GM23338 (cell line): ENCODE data around the gene MIDN. TPM values are rescaled to one million over a fixed set of nuclear protein-coding genes. Genes with fewer than 3 reads are reported as not detected.

Experiments used
- ATAC-seq: fragments of 200-7000 bp; cut with Tn5 transposase; 3 replicates; pipeline ENCODE4 v1.9.1; 2020
- DNase-seq: peaks from one replicate; pipeline ENCODE4 v3.0.0-alpha.2; 2015; ENCODE audit warnings: low spot score
- H2AFZ ChIP-seq: fragments of 200-600 bp; sonication (generic); 2 replicates; pipeline ENCODE4 v1.8.0; 2016; ENCODE audit warnings: antibody characterized with exemption, mild to moderate bottlenecking, moderate library complexity
- H3F3A ChIP-seq: fragments of 200-600 bp; sonication (generic); replicated peaks from 2 replicates; pipeline ENCODE4 v1.8.0; 2017; ENCODE audit warnings: antibody characterized with exemption, mixed run types, low read depth
- H3K27ac ChIP-seq: fragments of 200-600 bp; sonication (generic); 2 replicates; pipeline ENCODE4 v1.6.1; 2016; ENCODE audit warnings: low read depth
- H3K27me3 ChIP-seq: fragments of 200-600 bp; sonication (generic); 2 replicates; pipeline ENCODE4 v1.8.0; 2016; ENCODE audit warnings: mild to moderate bottlenecking, mixed run types, moderate library complexity; ENCODE audit not compliant: insufficient read depth
- H3K36me3 ChIP-seq: fragments of 200-600 bp; sonication (generic); 2 replicates; pipeline ENCODE4 v1.8.0; 2016; ENCODE audit warnings: mild to moderate bottlenecking; ENCODE audit not compliant: insufficient read depth
- H3K4me1 ChIP-seq: fragments of 200-600 bp; sonication (generic); 2 replicates; pipeline ENCODE4 v1.8.0; 2016; ENCODE audit warnings: mild to moderate bottlenecking, moderate library complexity; ENCODE audit not compliant: insufficient read depth
- H3K4me2 ChIP-seq: fragments of 200-600 bp; sonication (generic); 2 replicates; pipeline ENCODE4 v1.7.1; 2017; ENCODE audit warnings: mixed run types
- H3K4me3 ChIP-seq: fragments of 200-600 bp; sonication (generic); 2 replicates; pipeline ENCODE4 v1.6.1; 2016; ENCODE audit warnings: mixed run types
- H3K79me2 ChIP-seq: fragments of 200-600 bp; sonication (generic); replicated peaks from 2 replicates; pipeline ENCODE4 v1.8.0; 2017; ENCODE audit warnings: mild to moderate bottlenecking; ENCODE audit not compliant: insufficient read depth
- H3K9me2 ChIP-seq: fragments of 200-600 bp; sonication (generic); 2 replicates; pipeline ENCODE4 v1.8.0; 2017; ENCODE audit not compliant: insufficient read depth
- H4K20me1 ChIP-seq: fragments of 200-600 bp; sonication (generic); replicated peaks from 2 replicates; pipeline ENCODE4 v1.8.0; 2017; ENCODE audit warnings: mild to moderate bottlenecking; ENCODE audit not compliant: insufficient read depth
- H3K27ac Mint-ChIP-seq: 2 replicates; pipeline ENCODE4 v1.8.0; 2020; ENCODE audit warnings: inconsistent platforms, mild to moderate bottlenecking, moderate library complexity, mixed read lengths
- H3K27me3 Mint-ChIP-seq: 3 replicates; pipeline ENCODE4 v1.8.0; 2022; ENCODE audit warnings: low read depth, mild to moderate bottlenecking, moderate library complexity, mixed read lengths, inconsistent platforms; ENCODE audit not compliant: insufficient read depth, poor library complexity
- H3K36me3 Mint-ChIP-seq: 3 replicates; pipeline ENCODE4 v1.8.0; 2021; ENCODE audit warnings: low read depth, mild to moderate bottlenecking, inconsistent platforms, moderate library complexity, mixed read lengths
- H3K4me1 Mint-ChIP-seq: 3 replicates; pipeline ENCODE4 v1.8.0; 2020; ENCODE audit warnings: mild to moderate bottlenecking, inconsistent platforms, mixed read lengths
- H3K4me3 Mint-ChIP-seq: 3 replicates; pipeline ENCODE4 v1.8.0; 2021; ENCODE audit warnings: moderate library complexity, mild to moderate bottlenecking, inconsistent platforms, mixed read lengths
- H3K9me3 Mint-ChIP-seq: 3 replicates; pipeline ENCODE4 v1.8.0; 2020; ENCODE audit warnings: moderate library complexity, mild to moderate bottlenecking, inconsistent platforms, mixed read lengths
- polyA plus RNA-seq: library from polyadenylated mRNA; unstranded; fragments of >200 nt; fragmentation: Nextera tagmentation; extraction: Ambion mirVana; gene quantifications from 2 replicates; pipeline ENCODE4 v1.2.1, GENCODE V29; 2016
- total RNA-seq: library from RNA; depleted of rRNA; stranded (reverse); fragments of >200 nt; shearing (Covaris generic); gene quantifications from 2 replicates; pipeline ENCODE4 v1.2.3, GENCODE V29; 2014
- TF ChIP-seq, protein P1 (sequence below): fragments of 250-450 bp; sonication (Bioruptor Pico); IDR thresholded peaks from 2 replicates; pipeline ENCODE4 v1.5.0; 2020; ENCODE audit warnings: mild to moderate bottlenecking, moderate library complexity
- TF ChIP-seq, protein P2 (sequence below), 2 experiments: fragments of 200-600 bp in 1 of 2; sonication (generic) in 1 of 2; conservative IDR thresholded peaks; 2 replicates each; pipeline versions ENCODE4 v1.5.1 to v1.6.1; 2016 to 2017; ENCODE audit warnings: antibody characterized with exemption in 2 of 2, low read depth in 2 of 2, mild to moderate bottlenecking in 2 of 2, moderate library complexity in 1 of 2

MIDN gene
- total and polyA plus RNA-seq, 2 experiments from 2014 or later: 28.6 to 113 TPM

DNA sequence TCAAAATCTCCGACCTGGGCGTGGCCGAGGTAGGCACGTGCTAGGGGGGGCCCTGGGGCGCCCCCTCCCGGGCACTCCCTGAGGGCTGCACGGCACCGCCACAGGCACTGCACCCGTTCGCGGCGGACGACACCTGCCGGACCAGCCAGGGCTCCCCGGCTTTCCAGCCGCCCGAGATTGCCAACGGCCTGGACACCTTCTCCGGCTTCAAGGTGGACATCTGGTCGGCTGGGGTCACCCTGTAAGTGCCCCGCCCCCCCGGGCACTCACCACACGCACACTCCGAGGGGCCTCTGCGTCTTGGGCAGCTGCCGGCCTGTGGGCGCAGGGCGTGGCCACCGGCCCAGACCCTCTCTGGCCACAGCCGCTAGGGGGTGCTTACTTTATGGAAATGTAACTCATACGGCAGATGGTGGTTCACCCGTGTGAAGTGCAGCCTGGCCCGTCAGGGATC lies 27.9 kb upstream of the MIDN start:
- peaks cover 2% of the 10 kb centered on the region; the same call in 1 of the 3 replicates for H3K36me3 Mint-ChIP-seq
- Histone ChIP-seq H2AFZ (no peak overlapping the region), H3K4me3 (no peak overlapping the region), H3F3A (peaks cover 27% of the 10 kb centered on the region), H3K79me2 (peaks cover 42% of the 10 kb centered on the region), H3K36me3 (no peaks in the 10 kb centered on the region), H4K20me1 (peaks cover 21% of the 10 kb centered on the region; the same call in 1 of the 2 replicates), H3K4me1 (peaks cover 11% of the 10 kb centered on the region; the same call in 1 of the 2 replicates), H3K27ac (no peak overlapping the region), H3K4me2 (no peak overlapping the region), H3K27me3 (no peaks in the 10 kb centered on the region), H3K9me2 (no peaks in the 10 kb centered on the region)
- H3K4me1 Mint-ChIP-seq: peaks cover 14% of the 10 kb centered on the region
- no peak overlapping the region for H3K27ac Mint-ChIP-seq
- TF ChIP-seq, protein P1, sequence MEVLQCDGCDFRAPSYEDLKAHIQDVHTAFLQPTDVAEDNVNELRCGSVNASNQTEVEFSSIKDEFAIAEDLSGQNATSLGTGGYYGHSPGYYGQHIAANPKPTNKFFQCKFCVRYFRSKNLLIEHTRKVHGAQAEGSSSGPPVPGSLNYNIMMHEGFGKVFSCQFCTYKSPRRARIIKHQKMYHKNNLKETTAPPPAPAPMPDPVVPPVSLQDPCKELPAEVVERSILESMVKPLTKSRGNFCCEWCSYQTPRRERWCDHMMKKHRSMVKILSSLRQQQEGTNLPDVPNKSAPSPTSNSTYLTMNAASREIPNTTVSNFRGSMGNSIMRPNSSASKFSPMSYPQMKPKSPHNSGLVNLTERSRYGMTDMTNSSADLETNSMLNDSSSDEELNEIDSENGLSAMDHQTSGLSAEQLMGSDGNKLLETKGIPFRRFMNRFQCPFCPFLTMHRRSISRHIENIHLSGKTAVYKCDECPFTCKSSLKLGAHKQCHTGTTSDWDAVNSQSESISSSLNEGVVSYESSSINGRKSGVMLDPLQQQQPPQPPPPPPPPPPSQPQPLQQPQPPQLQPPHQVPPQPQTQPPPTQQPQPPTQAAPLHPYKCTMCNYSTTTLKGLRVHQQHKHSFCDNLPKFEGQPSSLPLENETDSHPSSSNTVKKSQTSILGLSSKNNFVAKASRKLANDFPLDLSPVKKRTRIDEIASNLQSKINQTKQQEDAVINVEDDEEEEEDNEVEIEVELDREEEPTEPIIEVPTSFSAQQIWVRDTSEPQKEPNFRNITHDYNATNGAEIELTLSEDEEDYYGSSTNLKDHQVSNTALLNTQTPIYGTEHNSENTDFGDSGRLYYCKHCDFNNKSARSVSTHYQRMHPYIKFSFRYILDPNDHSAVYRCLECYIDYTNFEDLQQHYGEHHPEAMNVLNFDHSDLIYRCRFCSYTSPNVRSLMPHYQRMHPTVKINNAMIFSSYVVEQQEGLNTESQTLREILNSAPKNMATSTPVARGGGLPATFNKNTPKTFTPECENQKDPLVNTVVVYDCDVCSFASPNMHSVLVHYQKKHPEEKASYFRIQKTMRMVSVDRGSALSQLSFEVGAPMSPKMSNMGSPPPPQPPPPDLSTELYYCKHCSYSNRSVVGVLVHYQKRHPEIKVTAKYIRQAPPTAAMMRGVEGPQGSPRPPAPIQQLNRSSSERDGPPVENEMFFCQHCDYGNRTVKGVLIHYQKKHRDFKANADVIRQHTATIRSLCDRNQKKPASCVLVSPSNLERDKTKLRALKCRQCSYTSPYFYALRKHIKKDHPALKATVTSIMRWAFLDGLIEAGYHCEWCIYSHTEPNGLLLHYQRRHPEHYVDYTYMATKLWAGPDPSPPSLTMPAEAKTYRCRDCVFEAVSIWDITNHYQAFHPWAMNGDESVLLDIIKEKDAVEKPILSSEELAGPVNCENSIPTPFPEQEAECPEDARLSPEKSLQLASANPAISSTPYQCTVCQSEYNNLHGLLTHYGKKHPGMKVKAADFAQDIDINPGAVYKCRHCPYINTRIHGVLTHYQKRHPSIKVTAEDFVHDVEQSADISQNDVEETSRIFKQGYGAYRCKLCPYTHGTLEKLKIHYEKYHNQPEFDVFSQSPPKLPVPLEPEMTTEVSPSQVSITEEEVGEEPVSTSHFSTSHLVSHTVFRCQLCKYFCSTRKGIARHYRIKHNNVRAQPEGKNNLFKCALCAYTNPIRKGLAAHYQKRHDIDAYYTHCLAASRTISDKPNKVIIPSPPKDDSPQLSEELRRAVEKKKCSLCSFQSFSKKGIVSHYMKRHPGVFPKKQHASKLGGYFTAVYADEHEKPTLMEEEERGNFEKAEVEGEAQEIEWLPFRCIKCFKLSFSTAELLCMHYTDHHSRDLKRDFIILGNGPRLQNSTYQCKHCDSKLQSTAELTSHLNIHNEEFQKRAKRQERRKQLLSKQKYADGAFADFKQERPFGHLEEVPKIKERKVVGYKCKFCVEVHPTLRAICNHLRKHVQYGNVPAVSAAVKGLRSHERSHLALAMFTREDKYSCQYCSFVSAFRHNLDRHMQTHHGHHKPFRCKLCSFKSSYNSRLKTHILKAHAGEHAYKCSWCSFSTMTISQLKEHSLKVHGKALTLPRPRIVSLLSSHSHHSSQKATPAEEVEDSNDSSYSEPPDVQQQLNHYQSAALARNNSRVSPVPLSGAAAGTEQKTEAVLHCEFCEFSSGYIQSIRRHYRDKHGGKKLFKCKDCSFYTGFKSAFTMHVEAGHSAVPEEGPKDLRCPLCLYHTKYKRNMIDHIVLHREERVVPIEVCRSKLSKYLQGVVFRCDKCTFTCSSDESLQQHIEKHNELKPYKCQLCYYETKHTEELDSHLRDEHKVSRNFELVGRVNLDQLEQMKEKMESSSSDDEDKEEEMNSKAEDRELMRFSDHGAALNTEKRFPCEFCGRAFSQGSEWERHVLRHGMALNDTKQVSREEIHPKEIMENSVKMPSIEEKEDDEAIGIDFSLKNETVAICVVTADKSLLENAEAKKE (CRISPR knock-in tag): no peak
- TF ChIP-seq, protein P2, sequence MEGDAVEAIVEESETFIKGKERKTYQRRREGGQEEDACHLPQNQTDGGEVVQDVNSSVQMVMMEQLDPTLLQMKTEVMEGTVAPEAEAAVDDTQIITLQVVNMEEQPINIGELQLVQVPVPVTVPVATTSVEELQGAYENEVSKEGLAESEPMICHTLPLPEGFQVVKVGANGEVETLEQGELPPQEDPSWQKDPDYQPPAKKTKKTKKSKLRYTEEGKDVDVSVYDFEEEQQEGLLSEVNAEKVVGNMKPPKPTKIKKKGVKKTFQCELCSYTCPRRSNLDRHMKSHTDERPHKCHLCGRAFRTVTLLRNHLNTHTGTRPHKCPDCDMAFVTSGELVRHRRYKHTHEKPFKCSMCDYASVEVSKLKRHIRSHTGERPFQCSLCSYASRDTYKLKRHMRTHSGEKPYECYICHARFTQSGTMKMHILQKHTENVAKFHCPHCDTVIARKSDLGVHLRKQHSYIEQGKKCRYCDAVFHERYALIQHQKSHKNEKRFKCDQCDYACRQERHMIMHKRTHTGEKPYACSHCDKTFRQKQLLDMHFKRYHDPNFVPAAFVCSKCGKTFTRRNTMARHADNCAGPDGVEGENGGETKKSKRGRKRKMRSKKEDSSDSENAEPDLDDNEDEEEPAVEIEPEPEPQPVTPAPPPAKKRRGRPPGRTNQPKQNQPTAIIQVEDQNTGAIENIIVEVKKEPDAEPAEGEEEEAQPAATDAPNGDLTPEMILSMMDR (conservative IDR thresholded peaks at IDR 0.05; ENCODE audit: low read depth in 2 of 2): peak; percentile 22 to 28; a peak in 2 of 4 replicates
- DNase-seq (no peak), ATAC-seq (0 out of 3 replicates have a peak, but pooled peaks have one; percentile 2)
- H3K4me3 Mint-ChIP-seq: no peak overlapping the region
- no peaks in the 10 kb centered on the region for H3K9me3 Mint-ChIP-seq
- peaks cover 16% of the 10 kb centered on the region for H3K27me3 Mint-ChIP-seq
